NB4 (cell line): Measurements from ENCODE around the gene LAMC2.

Experiments
- CTCF ChIP-seq: IDR thresholded peaks from one replicate; pipeline ENCODE4 v1.5.1; 2012; ENCODE audit warnings: low read depth, low read length
- MYC ChIP-seq: IDR thresholded peaks from 2 replicates; pipeline ENCODE4 v1.6.1; 2011; ENCODE audit warnings: low read depth, low read length
- POLR2A ChIP-seq: IDR thresholded peaks from 2 replicates; pipeline ENCODE4 v1.6.1; 2011; ENCODE audit warnings: mild to moderate bottlenecking; ENCODE audit not compliant: insufficient read length; ENCODE audit errors: extremely low read depth

GRCh38 chr1:183272390-183272848, 86.4 kb downstream of the LAMC2 start:
- TF ChIP-seq MYC (no peak), POLR2A (no peak), CTCF (no peak)
